Measurements from ENCODE around the gene TNS3. TPM values are rescaled to one million over a fixed set of nuclear protein-coding genes. Genes with fewer than 3 reads are reported as not detected.

Gene TNS3
- total RNA-seq, 1 experiment from 2014 or later, result 9.5 TPM

GRCh38 chr7:47355684-47356083 is 226.2 kb downstream of the TNS3 start:
- no peaks in the 10 kb centered on the region for H3K79me2 ChIP-seq (ENCODE audit: insufficient read depth, low read length)

More at GRCh38 chr7:47355684-47356083, 226.2 kb downstream of the TNS3 start:
- DNase-seq, result no peak
- Histone ChIP-seq H2BK5ac (ENCODE audit: insufficient read length, low read length) (no peak overlapping the region), H3K4me2 (ENCODE audit: insufficient read depth, insufficient read length, low read length) (no peak overlapping the region), H3K9ac (ENCODE audit: extremely low read depth, insufficient read length, low read length) (no peak overlapping the region), H3K18ac (ENCODE audit: insufficient read length, low read depth, low read length) (no peak overlapping the region), H3K14ac (ENCODE audit: insufficient read depth, low read length) (no peak overlapping the region; the same call in 1 of the 2 replicates), H2AFZ (ENCODE audit: low read length) (no peak overlapping the region), H3K27me3 (ENCODE audit: insufficient read depth, low read length) (no peaks in the 10 kb centered on the region), H2BK12ac (ENCODE audit: insufficient read length, low read depth, low read length) (no peak overlapping the region), H2BK15ac (ENCODE audit: low read depth, low read length) (no peak overlapping the region), H3K4ac (ENCODE audit: low read depth, low read length) (no peak overlapping the region), H3K23me2 (ENCODE audit: insufficient read length, low read depth, low read length, poor library complexity, severe bottlenecking) (no peaks in the 10 kb centered on the region), H2BK120ac (ENCODE audit: low read depth, low read length, poor library complexity, severe bottlenecking) (no peak overlapping the region), H2AK5ac (ENCODE audit: insufficient read length, low read length) (no peak overlapping the region), H3K79me1 (ENCODE audit: insufficient read depth, low read depth, low read length, poor library complexity, severe bottlenecking) (no peaks in the 10 kb centered on the region), H4K20me1 (ENCODE audit: control insufficient read depth, insufficient read depth, insufficient read length) (no peaks in the 10 kb centered on the region), H2BK20ac (ENCODE audit: low read depth, low read length, poor library complexity, severe bottlenecking) (no peak overlapping the region), H4K91ac (ENCODE audit: insufficient read length, low read depth, low read length) (no peak overlapping the region), H3K4me1 (ENCODE audit: insufficient read depth, low read length) (no peaks in the 10 kb centered on the region), H3K27ac (ENCODE audit: insufficient read length, low read depth, low read length) (no peak overlapping the region), H3T11ph (ENCODE audit: low read length) (no peak overlapping the region), H3K9me3 (ENCODE audit: control insufficient read depth, low read depth, low read length) (no peaks in the 10 kb centered on the region), H3K23ac (ENCODE audit: insufficient read length, low read depth, low read length) (no peak overlapping the region), H4K8ac (replicated peaks; ENCODE audit: insufficient read length, low read depth, low read length) (no peak overlapping the region), H3K56ac (ENCODE audit: insufficient read length, low read depth, low read length) (no peak overlapping the region), H4K5ac (ENCODE audit: insufficient read length, low read depth, low read length) (no peak overlapping the region)
- Mint-ChIP-seq H3K27ac (no peak overlapping the region), H3K4me1 (peaks cover 5 to 11% of the 10 kb centered on the region in 2 experiments), H3K4me3 (no peak overlapping the region; a peak in 1 of 5 replicates), H3K36me3 (ENCODE audit: insufficient read depth in 1 of 3, low read depth in 3 of 3) (no peaks in the 10 kb centered on the region; a peak in 1 of 7 replicates), H3K27me3 (ENCODE audit: low read depth) (no peaks in the 10 kb centered on the region), H3K9me3 (no peaks in the 10 kb centered on the region)
- WGBS (ENCODE audit: extremely low coverage, insufficient read length, low lambda C conversion rate), result no CpG with 5 or more reads among the region's 5 CpGs
- no peak for TF ChIP-seq CTCF (conservative IDR thresholded peaks at IDR 0.05)
